ENCODE results near the gene PAPPA2. TPM values are rescaled to one million over a fixed set of nuclear protein-coding genes. Genes with fewer than 3 reads are reported as not detected.

The PAPPA2 gene
- total and polyA plus RNA-seq, 2 of the 8 experiments (the other 6 are each of a cell fraction or from before 2014, with no cell fraction given): 0.08 to 0.88 TPM

- Histone ChIP-seq H3K14ac (ENCODE audit: insufficient read length) (no peak overlapping the region), H4K8ac (ENCODE audit: extremely low read depth, insufficient read depth, low read length) (no peak overlapping the region), H3K18ac (ENCODE audit: extremely low read depth, low read length) (no peak overlapping the region), H3K79me1 (ENCODE audit: low read depth, low read length) (no peaks in the 10 kb centered on the region), H4K5ac (ENCODE audit: insufficient read length, low read depth, low read length) (no peak overlapping the region), H3K23ac (ENCODE audit: insufficient read length) (no peak overlapping the region), H3K23me2 (ENCODE audit: low read depth, low read length) (no peaks in the 10 kb centered on the region; the same call in 1 of the 2 replicates), H2AK5ac (ENCODE audit: low read depth, low read length) (no peak overlapping the region), H2BK12ac (ENCODE audit: low read depth, low read length) (no peak overlapping the region), H3K27ac (ENCODE audit: low read depth, low read length) (no peak overlapping the region), H3K4ac (replicated peaks; ENCODE audit: insufficient read length, low read depth, low read length) (no peak overlapping the region), H3K4me2 (ENCODE audit: insufficient read depth in 1 of 2, low read depth in 2 of 2, low read length in 2 of 2) (no peak overlapping the region), H3K79me2 (ENCODE audit: control insufficient read depth in 1 of 2, insufficient read depth in 2 of 2, low read length in 2 of 2) (no peaks in the 10 kb centered on the region), H4K91ac (replicated peaks; ENCODE audit: insufficient read length, low read length) (no peak overlapping the region), H3K56ac (replicated peaks; ENCODE audit: insufficient read length, low read depth, low read length) (no peak overlapping the region), H3K27me3 (replicated peaks in 1 of 4; ENCODE audit: control insufficient read depth in 3 of 4, extremely low read depth in 1 of 4, insufficient read depth in 3 of 4, low read length in 3 of 4) (no peaks in the 10 kb centered on the region), H3K36me3 (ENCODE audit: control insufficient read depth in 2 of 4, insufficient read depth in 4 of 4, low read length in 3 of 4) (no peaks in the 10 kb centered on the region), H3K4me3 (ENCODE audit: extremely low read depth in 1 of 4, insufficient read depth in 2 of 4, low read depth in 3 of 4, low read length in 4 of 4) (no peak overlapping the region), H3K9ac (replicated peaks in 1 of 4; ENCODE audit: extremely low read depth in 1 of 4, low read depth in 3 of 4, low read length in 3 of 4) (no peak overlapping the region), H4K20me1 (replicated peaks in 1 of 2; ENCODE audit: control insufficient read depth in 1 of 2, insufficient read depth in 2 of 2, low read length in 2 of 2) (no peaks in the 10 kb centered on the region), H2BK120ac (replicated peaks; ENCODE audit: low read depth, low read length) (no peak overlapping the region), H2AFZ (ENCODE audit: low read length) (no peak overlapping the region), H2BK5ac (ENCODE audit: low read depth, low read length) (no peak overlapping the region), H2BK20ac (ENCODE audit: low read length) (no peak overlapping the region), H3K4me1 (replicated peaks in 1 of 4; ENCODE audit: control insufficient read depth in 3 of 4, insufficient read depth in 4 of 4, low read length in 3 of 4) (no peaks in the 10 kb centered on the region), H3K9me3 (ENCODE audit: insufficient read depth in 2 of 2, low read depth in 1 of 2, low read length in 1 of 2) (no peaks in the 10 kb centered on the region), H2BK15ac (ENCODE audit: low read length) (no peak overlapping the region)
- POLR2A ChIA-PET (ENCODE audit: partially characterized antibody): no interaction called here
- CTCF ChIA-PET (ENCODE audit: partially characterized antibody): interaction anchor here (1.2 kb wide), 1 partner anchor 39 kb away, joined by 3 read pairs; no protein-coding TSS in a partner anchor
- DNase-seq (ENCODE audit: low read depth in 1 of 2, low spot score in 2 of 2) (no peak), FAIRE-seq (no peak)
- TF ChIP-seq NANOG (IDR thresholded peaks at IDR 0.05; ENCODE audit: insufficient read depth, low read depth, low read length, poor library complexity, severe bottlenecking) (no peak), CTBP2 (IDR thresholded peaks at IDR 0.05; ENCODE audit: borderline replicate concordance, insufficient read depth, insufficient read length, low read length) (no peak), POU5F1 (IDR thresholded peaks at IDR 0.05; ENCODE audit: low read depth, low read length) (no peak), RXRA (IDR thresholded peaks at IDR 0.05; ENCODE audit: insufficient read depth, low read depth, low read length) (no peak), HDAC6 (IDR thresholded peaks at IDR 0.05; ENCODE audit: low read depth, low read length) (no peak), SIRT6 (IDR thresholded peaks at IDR 0.05; ENCODE audit: low read length) (no peak), CREB1 (IDR thresholded peaks at IDR 0.05) (no peak), ATF2 (IDR thresholded peaks at IDR 0.05; ENCODE audit: low read length) (no peak), EZH2 (IDR thresholded peaks at IDR 0.05; ENCODE audit: low read depth, low read length, severe bottlenecking) (no peak)
- WGBS, 2 experiments (ENCODE audit: extremely low coverage in 1 of 2, insufficient coverage in 1 of 2, insufficient read length in 1 of 2, insufficient replicate concordance in 2 of 2, low coverage in 1 of 2, low lambda C conversion rate in 2 of 2, missing lambda C conversion rate in 1 of 2): 91% methylated on average over 16 of the region's 16 CpGs; no CpG with 5 or more reads in 1 of the 2 experiments
These were observed 132.2 kb downstream of the PAPPA2 start for GRCh38 chr1:176595217-176595616.
